Heart left ventricle (tissue), 16 donors: ENCODE measurements around the gene ARFGAP1. TPM values are rescaled to one million over a fixed set of nuclear protein-coding genes. Genes with fewer than 3 reads are reported as not detected.

ENCODE experiments used
- ATAC-seq, 4 donors: fragments of 200-7000 bp; cut with Tn5 transposase; one replicate each; pipeline ENCODE4 v1.9.1; 2020 to 2022; ENCODE audit warnings: moderate library complexity in 4 of 4, mild to moderate bottlenecking in 3 of 4, moderate number of reproducible peaks in 1 of 4
- DNase-seq, 5 donors: peaks; one replicate each; pipeline ENCODE4 v3.0.0-alpha.2; 2020
- H3K27ac ChIP-seq, 12 donors: fragments of 200-600 bp; sonication (generic) in 4 of 12; one replicate each; pipeline versions ENCODE4 v1.5.0 to v1.8.0; 2016 to 2022; ENCODE audit warnings: mild to moderate bottlenecking in 2 of 12
- H3K27me3 ChIP-seq, 9 donors: fragments of 200-600 bp; sonication (generic) in 2 of 9; one replicate each; pipeline versions ENCODE4 v1.5.1 to v1.8.0; 2016 to 2022; ENCODE audit warnings: mild to moderate bottlenecking in 3 of 9
- H3K36me3 ChIP-seq, 9 donors: fragments of 200-600 bp; sonication (generic) in 2 of 9; one replicate each; pipeline versions ENCODE4 v1.5.0 to v1.8.0; 2018 to 2022; ENCODE audit warnings: mild to moderate bottlenecking in 2 of 9
- H3K4me1 ChIP-seq, 12 donors: fragments of 200-600 bp; sonication (generic) in 4 of 12; one replicate each; pipeline versions ENCODE4 v1.5.0 to v1.8.0; 2016 to 2022; ENCODE audit warnings: mild to moderate bottlenecking in 3 of 12
- H3K4me3 ChIP-seq, 12 donors: fragments of 200-600 bp; sonication (generic) in 4 of 12; one replicate each; pipeline versions ENCODE4 v1.5.0 to v1.8.0; 2017 to 2022; ENCODE audit warnings: mild to moderate bottlenecking in 9 of 12, moderate library complexity in 4 of 12
- H3K9me3 ChIP-seq, 12 donors: fragments of 200-600 bp; sonication (generic) in 4 of 12; one replicate each; pipeline versions ENCODE4 v1.5.0 to v1.8.0; 2016 to 2022; ENCODE audit warnings: mild to moderate bottlenecking in 1 of 12
- POLR2A ChIP-seq, 2 donors: fragments of 450-650 bp; IDR thresholded peaks; one replicate each; pipeline ENCODE4 v1.6.1; 2017; ENCODE audit warnings: antibody characterized with exemption in 2 of 2, mild to moderate bottlenecking in 2 of 2, moderate library complexity in 2 of 2
- WGBS, 4 donors: extraction: QIAGEN DNeasy Blood & Tissue Kit in 2 of 4; methylation state at CpG; one replicate each; pipeline versions ENCODE4 v1.1.5 to v1.1.7; 2013 to 2018; 5-methylcytosine and 5-hydroxymethylcytosine counted together
- intact Hi-C, 10 donors: fragments of 100-400 bp; cut with DNase I; formaldehyde crosslinking; loops; one replicate each; pipeline versions ENCODE4 v1.11.1 to v1.14.2; 2022
- polyA plus RNA-seq, 2 donors: library from polyadenylated mRNA; stranded (reverse); fragments of 200-250 nt; gene quantifications; one replicate each; pipeline ENCODE4 v1.2.3, GENCODE V29; 2013
- total RNA-seq, 9 donors: library from RNA; depleted of rRNA in 2 of 9; stranded (reverse); fragments of >200 nt in 2 of 9; fragmentation: NEBNext Ultra II Directional in 3 of 9; extraction: Animal tissue kit (Norgen Biotek cat#: 25700) in 3 of 9; gene quantifications; one replicate each; pipeline versions ENCODE4 v1.1.0 to v1.2.4, GENCODE V29; 2016 to 2023
- TF ChIP-seq, protein P1 (sequence below), 12 donors: fragments of 200-600 bp; sonication (generic) in 4 of 12; IDR thresholded peaks; one replicate each; pipeline versions ENCODE4 v1.5.0 to v1.8.0; 2018 to 2022; ENCODE audit warnings: antibody characterized with exemption in 12 of 12, mild to moderate bottlenecking in 5 of 12
- donor health status: ischemic (EF 13 %, LVEDD 7.1; RV severe dilation, severe dysfunction).
- donor health status: healthy with polysubstance abuse.
- donor health status: DM: no; HTN: yes; CAD: no.
- donor health status: DM: no; HTN: no; CAD: no.
- donor health status: ischemic (EF 25% LVEDD 6.9; RV normal size, moderate dysfunction).
- donor health status: ischemic (EF 25% LVEDD 5.7; RV mildly dilated, moderate dysfunction).
- donor health status: healthy.
- donor health status: DM: yes; HTN: yes; CAD: no.
- donor health status: ischemic (EF 35%, LVEDD 5.7; RV mildly dilated, moderate dysfunction).
- donor health status: nonischemic (EF 11% LVEDD 7.7; RV severe dilation, severe dysfunction).
- donor health status: DM: yes; HTN: yes; CAD: no.
- donor health status: PGD.
- donor health status: ischemic (EF 29% LVEDD 5.4; RV normal size, mild dysfunction).
- donor health status: nonischemic (EF 23%, LVEDD 6.1; RV moderate dilation, normal function).

Gene ARFGAP1
- total and polyA plus RNA-seq, 11 donors, result 14.3 to 51.6 (median 29.5) TPM

- ATAC-seq, result no peak
- Histone ChIP-seq H3K4me1 (peaks cover 0 to 3% (median 0%) of the 10 kb centered on the region in 12 donors), H3K9me3 (no peaks in the 10 kb centered on the region), H3K4me3 (no peak overlapping the region), H3K27ac (no peak overlapping the region), H3K36me3 (no peaks in the 10 kb centered on the region), H3K27me3 (peaks cover 0 to 20% (median 0%) of the 10 kb centered on the region in 9 donors)
- no peak for DNase-seq
- TF ChIP-seq, protein P1, sequence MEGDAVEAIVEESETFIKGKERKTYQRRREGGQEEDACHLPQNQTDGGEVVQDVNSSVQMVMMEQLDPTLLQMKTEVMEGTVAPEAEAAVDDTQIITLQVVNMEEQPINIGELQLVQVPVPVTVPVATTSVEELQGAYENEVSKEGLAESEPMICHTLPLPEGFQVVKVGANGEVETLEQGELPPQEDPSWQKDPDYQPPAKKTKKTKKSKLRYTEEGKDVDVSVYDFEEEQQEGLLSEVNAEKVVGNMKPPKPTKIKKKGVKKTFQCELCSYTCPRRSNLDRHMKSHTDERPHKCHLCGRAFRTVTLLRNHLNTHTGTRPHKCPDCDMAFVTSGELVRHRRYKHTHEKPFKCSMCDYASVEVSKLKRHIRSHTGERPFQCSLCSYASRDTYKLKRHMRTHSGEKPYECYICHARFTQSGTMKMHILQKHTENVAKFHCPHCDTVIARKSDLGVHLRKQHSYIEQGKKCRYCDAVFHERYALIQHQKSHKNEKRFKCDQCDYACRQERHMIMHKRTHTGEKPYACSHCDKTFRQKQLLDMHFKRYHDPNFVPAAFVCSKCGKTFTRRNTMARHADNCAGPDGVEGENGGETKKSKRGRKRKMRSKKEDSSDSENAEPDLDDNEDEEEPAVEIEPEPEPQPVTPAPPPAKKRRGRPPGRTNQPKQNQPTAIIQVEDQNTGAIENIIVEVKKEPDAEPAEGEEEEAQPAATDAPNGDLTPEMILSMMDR (IDR thresholded peaks at IDR 0.05), result no peak
- TF ChIP-seq POLR2A (IDR thresholded peaks at IDR 0.05), result no peak
- WGBS, 4 donors, result 84 to 93% (median 87%) methylated on average over 7 to 11 of the region's 11 CpGs
- intact Hi-C loops, result no loop called here
Measured at GRCh38 chr20:63240004-63240403, 32.6 kb upstream of the ARFGAP1 start.

- TF ChIP-seq, protein P1 (IDR thresholded peaks at IDR 0.05), result no peak
- TF ChIP-seq POLR2A (IDR thresholded peaks at IDR 0.05), result no peak
- Histone ChIP-seq H3K27me3 (peaks cover 0 to 22% (median 4%) of the 10 kb centered on the region in 9 donors), H3K4me1 (no peaks in the 10 kb centered on the region), H3K27ac (no peak overlapping the region), H3K9me3 (no peaks in the 10 kb centered on the region), H3K36me3 (no peaks in the 10 kb centered on the region), H3K4me3 (no peak overlapping the region)
- no peak for ATAC-seq
- intact Hi-C loops, result no loop called here
- WGBS, 4 donors, result 40 to 59% (median 47%) methylated on average over 10 to 11 of the region's 11 CpGs
- no peak for DNase-seq
Measured at GRCh38 chr20:63241272-63241671, 31.3 kb upstream of the ARFGAP1 start.

DNA sequence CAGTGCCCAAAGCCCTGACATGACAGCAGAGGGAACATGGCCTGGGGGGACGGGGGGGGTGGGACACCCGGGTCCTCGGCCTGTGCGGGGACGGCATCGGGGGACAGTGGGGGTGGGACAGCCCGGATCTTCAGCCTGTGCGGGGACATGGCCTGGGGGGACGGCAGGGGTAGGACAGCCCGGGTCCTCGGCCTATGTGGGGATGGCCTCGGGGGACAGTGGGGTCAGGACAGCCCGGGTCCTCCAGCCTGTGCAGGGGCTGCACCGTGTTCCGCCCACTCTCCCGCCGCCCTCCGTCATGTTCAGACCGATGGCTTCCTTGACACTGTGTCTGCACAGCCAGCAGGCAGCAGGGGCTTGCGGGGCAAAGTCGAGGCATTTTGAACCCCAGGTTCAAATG is 29.9 kb upstream of the ARFGAP1 start:
- 87 to 90% (median 88%) methylated on average over 14 to 21 of the region's 21 CpGs for WGBS, 4 donors
- intact Hi-C loops, result no loop called here

DNA sequence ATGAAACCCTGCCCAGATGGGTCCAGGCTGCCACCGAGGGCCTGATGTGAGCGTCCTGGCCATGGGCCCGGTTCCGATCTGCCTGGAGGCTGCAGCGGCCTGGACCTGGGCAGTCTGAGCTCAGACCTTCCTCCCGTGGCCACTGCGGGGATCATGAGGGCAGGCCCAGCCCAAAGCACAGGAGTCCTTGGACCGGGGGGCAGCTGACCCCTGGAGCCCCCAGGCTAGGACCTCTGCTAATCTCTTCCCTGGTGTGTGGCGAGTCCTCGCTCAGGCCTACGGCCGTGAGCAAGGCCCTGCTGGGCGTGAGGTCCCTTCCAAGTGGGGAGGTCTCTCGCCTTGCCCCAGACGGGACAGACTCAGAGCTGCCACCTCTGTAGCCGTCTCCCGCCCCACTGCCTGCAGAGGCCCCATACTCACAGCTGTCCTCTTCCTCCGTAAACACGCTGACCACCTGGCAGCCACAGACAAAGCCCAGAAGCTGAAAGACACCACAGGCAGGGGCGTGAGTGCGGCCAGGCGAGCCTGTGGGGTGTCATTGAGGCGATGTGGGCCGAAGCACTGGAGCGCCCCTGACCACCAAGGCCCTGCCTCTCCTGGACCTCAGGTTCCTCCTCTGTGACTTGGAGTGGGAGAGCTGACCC is 28.9 kb upstream of the ARFGAP1 start:
- 80 to 88% (median 80%) methylated on average over 19 to 25 of the region's 25 CpGs for WGBS, 4 donors

More for the DNA sequence above, 29.9 kb upstream of the ARFGAP1 start:
- TF ChIP-seq, protein P1 (IDR thresholded peaks at IDR 0.05), result no peak
- no peak for TF ChIP-seq POLR2A (IDR thresholded peaks at IDR 0.05)
- peaks cover under 1 to 37% (median 14%) of the 10 kb centered on the region in 9 donors for H3K27me3 ChIP-seq
- DNase-seq (no peak), ATAC-seq (no peak)
- H3K9me3 ChIP-seq, result no peaks in the 10 kb centered on the region
- no peak overlapping the region for H3K27ac ChIP-seq
- H3K4me1 ChIP-seq, result no peaks in the 10 kb centered on the region
- no peaks in the 10 kb centered on the region for H3K36me3 ChIP-seq
- no peak overlapping the region for H3K4me3 ChIP-seq

More for the DNA sequence above, 28.9 kb upstream of the ARFGAP1 start:
- no peak for DNase-seq
- TF ChIP-seq, protein P1 (IDR thresholded peaks at IDR 0.05), result no peak
- TF ChIP-seq POLR2A (IDR thresholded peaks at IDR 0.05), result no peak
- Histone ChIP-seq H3K9me3 (no peaks in the 10 kb centered on the region), H3K27ac (no peak overlapping the region), H3K4me1 (no peaks in the 10 kb centered on the region), H3K36me3 (no peaks in the 10 kb centered on the region), H3K27me3 (peaks cover 7 to 46% (median 19%) of the 10 kb centered on the region in 9 donors), H3K4me3 (no peak overlapping the region)
- intact Hi-C loops, result no loop called here
- no peak for ATAC-seq
